WTC11 (cell line): Measurements from ENCODE around the gene DNAJB2. TPM values are rescaled to one million over a fixed set of nuclear protein-coding genes. Genes with fewer than 3 reads are reported as not detected.

Experiments
- ATAC-seq: fragments of 200-7000 bp; cut with Tn5 transposase; 2 replicates; pipeline ENCODE4 v1.10.0; 2021; ENCODE audit warnings: mild to moderate bottlenecking, moderate library complexity
- CTCF ChIA-PET: fragments of 300-600 bp; sonication (Branson Sonifier 250); formaldehyde crosslinking; loops from one replicate; lab custom pipeline; 2021; ENCODE audit warnings: antibody characterized with exemption; lab: Charles Lee
- POLR2A ChIA-PET: fragments of 350-600 bp; sonication (Branson Sonifier 250); formaldehyde crosslinking; loops from one replicate; lab custom pipeline; 2021; ENCODE audit warnings: antibody characterized with exemption; lab: Charles Lee
- DNase-seq: peaks from one replicate; pipeline ENCODE4 v3.0.0; 2021; ENCODE audit warnings: low spot score
- H3K27ac Mint-ChIP-seq: 2 replicates; pipeline ENCODE4 v1.8.0; 2021; ENCODE audit warnings: mixed read lengths
- H3K27me3 Mint-ChIP-seq: 2 replicates; pipeline ENCODE4 v1.8.0; 2021; ENCODE audit warnings: low read depth, mild to moderate bottlenecking, moderate library complexity, mixed read lengths
- H3K36me3 Mint-ChIP-seq: 2 replicates; pipeline ENCODE4 v1.8.0; 2021; ENCODE audit warnings: mixed read lengths
- H3K4me1 Mint-ChIP-seq: 2 replicates; pipeline ENCODE4 v1.8.0; 2022; ENCODE audit warnings: mixed read lengths
- H3K4me3 Mint-ChIP-seq: 2 replicates; pipeline ENCODE4 v1.8.0; 2021; ENCODE audit warnings: mild to moderate bottlenecking, moderate library complexity, mixed read lengths
- H3K9me3 Mint-ChIP-seq: 2 replicates; pipeline ENCODE4 v1.8.0; 2021; ENCODE audit warnings: mixed read lengths
- ETV6 ChIP-seq: sonication (generic); formaldehyde crosslinking; IDR thresholded peaks from 2 replicates; pipeline ENCODE4 v1.8.1; 2022; ENCODE audit warnings: mild to moderate bottlenecking, missing genetic modification reagents
- GRHL2 ChIP-seq: fragments of 250-450 bp; sonication (Bioruptor Pico); IDR thresholded peaks from 2 replicates; pipeline ENCODE4 v1.8.0; 2022; ENCODE audit warnings: mild to moderate bottlenecking, moderate library complexity; ENCODE audit not compliant: insufficient replicate concordance, severe bottlenecking
- IRF2 ChIP-seq: sonication (generic); formaldehyde crosslinking; IDR thresholded peaks from 2 replicates; pipeline ENCODE4 v1.8.0; 2022; ENCODE audit warnings: low read depth, missing genetic modification reagents, borderline replicate concordance
- NFE2L1 ChIP-seq: sonication (generic); formaldehyde crosslinking; IDR thresholded peaks from 2 replicates; pipeline ENCODE4 v1.8.1; 2023; ENCODE audit warnings: missing genetic modification reagents
- NR1H2 ChIP-seq: sonication (generic); formaldehyde crosslinking; IDR thresholded peaks from 2 replicates; pipeline ENCODE4 v1.9.0; 2021; ENCODE audit warnings: mild to moderate bottlenecking, moderate library complexity, missing genetic modification reagents
- OVOL2 ChIP-seq: fragments of 250-450 bp; sonication (Bioruptor Pico); IDR thresholded peaks from 2 replicates; pipeline ENCODE4 v1.9.0; 2021; ENCODE audit warnings: mild to moderate bottlenecking, borderline replicate concordance
- SOX15 ChIP-seq: fragments of 250-450 bp; sonication (Bioruptor Pico); IDR thresholded peaks from 2 replicates; pipeline ENCODE4 v1.9.0; 2021; ENCODE audit warnings: mild to moderate bottlenecking
- ZBTB21 ChIP-seq: sonication (generic); formaldehyde crosslinking; IDR thresholded peaks from 2 replicates; pipeline ENCODE4 v1.8.1; 2023; ENCODE audit warnings: mild to moderate bottlenecking, missing genetic modification reagents, borderline replicate concordance
- total RNA-seq: library from RNA; stranded (reverse); gene quantifications from 3 replicates; pipeline ENCODE4 v1.2.3, GENCODE V29; 2021
- TF ChIP-seq, protein P1 (sequence below): sonication (generic); formaldehyde crosslinking; IDR thresholded peaks from 2 replicates; pipeline ENCODE4 v1.8.1; 2023; ENCODE audit warnings: mild to moderate bottlenecking, missing genetic modification reagents
- TF ChIP-seq, protein P2 (sequence below): sonication (generic); formaldehyde crosslinking; IDR thresholded peaks from 2 replicates; pipeline ENCODE4 v1.8.1; 2023; ENCODE audit warnings: mild to moderate bottlenecking, missing genetic modification reagents, borderline replicate concordance
- TF ChIP-seq, protein P3 (sequence below): sonication (generic); formaldehyde crosslinking; IDR thresholded peaks from 2 replicates; pipeline ENCODE4 v1.8.1; 2023; ENCODE audit warnings: mild to moderate bottlenecking, moderate library complexity, missing genetic modification reagents
- TF ChIP-seq, protein P4 (sequence below): sonication (generic); formaldehyde crosslinking; IDR thresholded peaks from 2 replicates; pipeline ENCODE4 v1.8.0; 2022; ENCODE audit warnings: mild to moderate bottlenecking, missing genetic modification reagents
- TF ChIP-seq, protein P5 (sequence below): sonication (generic); formaldehyde crosslinking; IDR thresholded peaks from 2 replicates; pipeline ENCODE4 v1.8.0; 2023; ENCODE audit warnings: missing genetic modification reagents
- TF ChIP-seq, protein P6 (sequence below): sonication (generic); formaldehyde crosslinking; IDR thresholded peaks from 2 replicates; pipeline ENCODE4 v1.8.1; 2022; ENCODE audit warnings: low read depth, mild to moderate bottlenecking, moderate library complexity, missing genetic modification reagents, borderline replicate concordance
- TF ChIP-seq, protein P7 (sequence below): sonication (generic); formaldehyde crosslinking; IDR thresholded peaks from 2 replicates; pipeline ENCODE4 v1.8.0; 2023; ENCODE audit warnings: mild to moderate bottlenecking, missing genetic modification reagents
- TF ChIP-seq, protein P8 (sequence below): sonication (generic); formaldehyde crosslinking; IDR thresholded peaks from 2 replicates; pipeline ENCODE4 v1.8.1; 2022; ENCODE audit warnings: missing genetic modification reagents, borderline replicate concordance

Gene DNAJB2
- total RNA-seq, 1 experiment from 2014 or later, result 36.1 TPM

DNA sequence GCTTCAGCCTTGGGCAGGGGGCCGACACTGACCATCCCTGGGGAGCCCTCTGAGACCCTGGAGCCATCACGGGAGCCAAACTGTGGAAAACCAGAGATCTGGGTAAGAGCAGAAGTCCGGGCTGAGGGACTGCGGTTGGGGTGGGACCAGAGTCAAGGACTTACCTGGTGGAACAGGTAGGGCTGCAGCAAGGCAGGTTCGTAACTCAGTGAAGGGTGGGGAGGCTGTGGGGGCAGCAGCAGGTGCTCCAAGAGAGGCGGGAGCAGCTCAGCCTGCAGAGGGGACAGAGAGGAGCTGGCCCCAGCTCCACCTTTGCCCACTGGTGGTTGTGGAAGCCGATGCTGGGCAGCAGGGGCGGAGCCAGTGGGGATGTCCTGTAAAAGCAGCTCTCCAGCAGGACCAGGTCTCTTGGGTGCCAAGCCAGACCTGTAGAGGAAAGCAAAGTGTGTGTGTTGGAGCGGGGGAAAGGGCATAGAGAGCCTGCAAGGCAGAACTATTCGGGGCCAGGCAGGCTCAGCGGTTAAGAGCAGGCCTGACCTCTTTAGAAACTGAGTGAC lies 23.3 kb downstream of the DNAJB2 start:
- DNase-seq, result no peak
- Mint-ChIP-seq H3K4me3 (no peak overlapping the region), H3K4me1 (peaks cover 12% of the 10 kb centered on the region), H3K36me3 (no peaks in the 10 kb centered on the region), H3K27me3 (peaks cover 78% of the 10 kb centered on the region)
- ATAC-seq, result no peak
- CTCF ChIA-PET, result interaction anchor here (1.1 to 2.5 kb wide), 2 partner anchors 7 to 16 kb away, joined by 3 to 13 read pairs; no protein-coding TSS in a partner anchor
- POLR2A ChIA-PET, result no interaction called here
- TF ChIP-seq, protein P1, sequence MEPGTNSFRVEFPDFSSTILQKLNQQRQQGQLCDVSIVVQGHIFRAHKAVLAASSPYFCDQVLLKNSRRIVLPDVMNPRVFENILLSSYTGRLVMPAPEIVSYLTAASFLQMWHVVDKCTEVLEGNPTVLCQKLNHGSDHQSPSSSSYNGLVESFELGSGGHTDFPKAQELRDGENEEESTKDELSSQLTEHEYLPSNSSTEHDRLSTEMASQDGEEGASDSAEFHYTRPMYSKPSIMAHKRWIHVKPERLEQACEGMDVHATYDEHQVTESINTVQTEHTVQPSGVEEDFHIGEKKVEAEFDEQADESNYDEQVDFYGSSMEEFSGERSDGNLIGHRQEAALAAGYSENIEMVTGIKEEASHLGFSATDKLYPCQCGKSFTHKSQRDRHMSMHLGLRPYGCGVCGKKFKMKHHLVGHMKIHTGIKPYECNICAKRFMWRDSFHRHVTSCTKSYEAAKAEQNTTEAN, result no peak
- TF ChIP-seq, protein P2, sequence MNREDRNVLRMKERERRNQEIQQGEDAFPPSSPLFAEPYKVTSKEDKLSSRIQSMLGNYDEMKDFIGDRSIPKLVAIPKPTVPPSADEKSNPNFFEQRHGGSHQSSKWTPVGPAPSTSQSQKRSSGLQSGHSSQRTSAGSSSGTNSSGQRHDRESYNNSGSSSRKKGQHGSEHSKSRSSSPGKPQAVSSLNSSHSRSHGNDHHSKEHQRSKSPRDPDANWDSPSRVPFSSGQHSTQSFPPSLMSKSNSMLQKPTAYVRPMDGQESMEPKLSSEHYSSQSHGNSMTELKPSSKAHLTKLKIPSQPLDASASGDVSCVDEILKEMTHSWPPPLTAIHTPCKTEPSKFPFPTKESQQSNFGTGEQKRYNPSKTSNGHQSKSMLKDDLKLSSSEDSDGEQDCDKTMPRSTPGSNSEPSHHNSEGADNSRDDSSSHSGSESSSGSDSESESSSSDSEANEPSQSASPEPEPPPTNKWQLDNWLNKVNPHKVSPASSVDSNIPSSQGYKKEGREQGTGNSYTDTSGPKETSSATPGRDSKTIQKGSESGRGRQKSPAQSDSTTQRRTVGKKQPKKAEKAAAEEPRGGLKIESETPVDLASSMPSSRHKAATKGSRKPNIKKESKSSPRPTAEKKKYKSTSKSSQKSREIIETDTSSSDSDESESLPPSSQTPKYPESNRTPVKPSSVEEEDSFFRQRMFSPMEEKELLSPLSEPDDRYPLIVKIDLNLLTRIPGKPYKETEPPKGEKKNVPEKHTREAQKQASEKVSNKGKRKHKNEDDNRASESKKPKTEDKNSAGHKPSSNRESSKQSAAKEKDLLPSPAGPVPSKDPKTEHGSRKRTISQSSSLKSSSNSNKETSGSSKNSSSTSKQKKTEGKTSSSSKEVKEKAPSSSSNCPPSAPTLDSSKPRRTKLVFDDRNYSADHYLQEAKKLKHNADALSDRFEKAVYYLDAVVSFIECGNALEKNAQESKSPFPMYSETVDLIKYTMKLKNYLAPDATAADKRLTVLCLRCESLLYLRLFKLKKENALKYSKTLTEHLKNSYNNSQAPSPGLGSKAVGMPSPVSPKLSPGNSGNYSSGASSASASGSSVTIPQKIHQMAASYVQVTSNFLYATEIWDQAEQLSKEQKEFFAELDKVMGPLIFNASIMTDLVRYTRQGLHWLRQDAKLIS (CRISPR knock-in tag), result no peak
- TF ChIP-seq, protein P3, sequence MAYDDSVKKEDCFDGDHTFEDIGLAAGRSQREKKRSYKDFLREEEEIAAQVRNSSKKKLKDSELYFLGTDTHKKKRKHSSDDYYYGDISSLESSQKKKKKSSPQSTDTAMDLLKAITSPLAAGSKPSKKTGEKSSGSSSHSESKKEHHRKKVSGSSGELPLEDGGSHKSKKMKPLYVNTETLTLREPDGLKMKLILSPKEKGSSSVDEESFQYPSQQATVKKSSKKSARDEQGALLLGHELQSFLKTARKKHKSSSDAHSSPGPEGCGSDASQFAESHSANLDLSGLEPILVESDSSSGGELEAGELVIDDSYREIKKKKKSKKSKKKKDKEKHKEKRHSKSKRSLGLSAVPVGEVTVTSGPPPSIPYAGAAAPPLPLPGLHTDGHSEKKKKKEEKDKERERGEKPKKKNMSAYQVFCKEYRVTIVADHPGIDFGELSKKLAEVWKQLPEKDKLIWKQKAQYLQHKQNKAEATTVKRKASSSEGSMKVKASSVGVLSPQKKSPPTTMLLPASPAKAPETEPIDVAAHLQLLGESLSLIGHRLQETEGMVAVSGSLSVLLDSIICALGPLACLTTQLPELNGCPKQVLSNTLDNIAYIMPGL, result no peak
- TF ChIP-seq ZBTB21 (CRISPR knock-in tag), result no peak
- no peak for TF ChIP-seq OVOL2 (CRISPR knock-in tag)
- TF ChIP-seq, protein P4, sequence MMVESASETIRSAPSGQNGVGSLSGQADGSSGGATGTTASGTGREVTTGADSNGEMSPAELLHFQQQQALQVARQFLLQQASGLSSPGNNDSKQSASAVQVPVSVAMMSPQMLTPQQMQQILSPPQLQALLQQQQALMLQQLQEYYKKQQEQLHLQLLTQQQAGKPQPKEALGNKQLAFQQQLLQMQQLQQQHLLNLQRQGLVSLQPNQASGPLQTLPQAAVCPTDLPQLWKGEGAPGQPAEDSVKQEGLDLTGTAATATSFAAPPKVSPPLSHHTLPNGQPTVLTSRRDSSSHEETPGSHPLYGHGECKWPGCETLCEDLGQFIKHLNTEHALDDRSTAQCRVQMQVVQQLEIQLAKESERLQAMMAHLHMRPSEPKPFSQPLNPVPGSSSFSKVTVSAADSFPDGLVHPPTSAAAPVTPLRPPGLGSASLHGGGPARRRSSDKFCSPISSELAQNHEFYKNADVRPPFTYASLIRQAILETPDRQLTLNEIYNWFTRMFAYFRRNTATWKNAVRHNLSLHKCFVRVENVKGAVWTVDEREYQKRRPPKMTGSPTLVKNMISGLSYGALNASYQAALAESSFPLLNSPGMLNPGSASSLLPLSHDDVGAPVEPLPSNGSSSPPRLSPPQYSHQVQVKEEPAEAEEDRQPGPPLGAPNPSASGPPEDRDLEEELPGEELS (CRISPR knock-in tag), result no peak
- TF ChIP-seq, protein P5, sequence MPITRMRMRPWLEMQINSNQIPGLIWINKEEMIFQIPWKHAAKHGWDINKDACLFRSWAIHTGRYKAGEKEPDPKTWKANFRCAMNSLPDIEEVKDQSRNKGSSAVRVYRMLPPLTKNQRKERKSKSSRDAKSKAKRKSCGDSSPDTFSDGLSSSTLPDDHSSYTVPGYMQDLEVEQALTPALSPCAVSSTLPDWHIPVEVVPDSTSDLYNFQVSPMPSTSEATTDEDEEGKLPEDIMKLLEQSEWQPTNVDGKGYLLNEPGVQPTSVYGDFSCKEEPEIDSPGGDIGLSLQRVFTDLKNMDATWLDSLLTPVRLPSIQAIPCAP, result no peak
- TF ChIP-seq NFE2L1 (CRISPR knock-in tag), result no peak
- TF ChIP-seq NR1H2 (CRISPR knock-in tag), result no peak
- TF ChIP-seq ETV6 (CRISPR knock-in tag), result no peak
- no peak for TF ChIP-seq IRF2 (CRISPR knock-in tag)
- TF ChIP-seq, protein P6, sequence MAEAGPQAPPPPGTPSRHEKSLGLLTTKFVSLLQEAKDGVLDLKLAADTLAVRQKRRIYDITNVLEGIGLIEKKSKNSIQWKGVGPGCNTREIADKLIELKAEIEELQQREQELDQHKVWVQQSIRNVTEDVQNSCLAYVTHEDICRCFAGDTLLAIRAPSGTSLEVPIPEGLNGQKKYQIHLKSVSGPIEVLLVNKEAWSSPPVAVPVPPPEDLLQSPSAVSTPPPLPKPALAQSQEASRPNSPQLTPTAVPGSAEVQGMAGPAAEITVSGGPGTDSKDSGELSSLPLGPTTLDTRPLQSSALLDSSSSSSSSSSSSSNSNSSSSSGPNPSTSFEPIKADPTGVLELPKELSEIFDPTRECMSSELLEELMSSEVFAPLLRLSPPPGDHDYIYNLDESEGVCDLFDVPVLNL (CRISPR knock-in tag), result no peak
- TF ChIP-seq, protein P7, sequence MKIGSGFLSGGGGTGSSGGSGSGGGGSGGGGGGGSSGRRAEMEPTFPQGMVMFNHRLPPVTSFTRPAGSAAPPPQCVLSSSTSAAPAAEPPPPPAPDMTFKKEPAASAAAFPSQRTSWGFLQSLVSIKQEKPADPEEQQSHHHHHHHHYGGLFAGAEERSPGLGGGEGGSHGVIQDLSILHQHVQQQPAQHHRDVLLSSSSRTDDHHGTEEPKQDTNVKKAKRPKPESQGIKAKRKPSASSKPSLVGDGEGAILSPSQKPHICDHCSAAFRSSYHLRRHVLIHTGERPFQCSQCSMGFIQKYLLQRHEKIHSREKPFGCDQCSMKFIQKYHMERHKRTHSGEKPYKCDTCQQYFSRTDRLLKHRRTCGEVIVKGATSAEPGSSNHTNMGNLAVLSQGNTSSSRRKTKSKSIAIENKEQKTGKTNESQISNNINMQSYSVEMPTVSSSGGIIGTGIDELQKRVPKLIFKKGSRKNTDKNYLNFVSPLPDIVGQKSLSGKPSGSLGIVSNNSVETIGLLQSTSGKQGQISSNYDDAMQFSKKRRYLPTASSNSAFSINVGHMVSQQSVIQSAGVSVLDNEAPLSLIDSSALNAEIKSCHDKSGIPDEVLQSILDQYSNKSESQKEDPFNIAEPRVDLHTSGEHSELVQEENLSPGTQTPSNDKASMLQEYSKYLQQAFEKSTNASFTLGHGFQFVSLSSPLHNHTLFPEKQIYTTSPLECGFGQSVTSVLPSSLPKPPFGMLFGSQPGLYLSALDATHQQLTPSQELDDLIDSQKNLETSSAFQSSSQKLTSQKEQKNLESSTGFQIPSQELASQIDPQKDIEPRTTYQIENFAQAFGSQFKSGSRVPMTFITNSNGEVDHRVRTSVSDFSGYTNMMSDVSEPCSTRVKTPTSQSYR (CRISPR knock-in tag), result no peak
- TF ChIP-seq SOX15, result no peak
- TF ChIP-seq, protein P8, sequence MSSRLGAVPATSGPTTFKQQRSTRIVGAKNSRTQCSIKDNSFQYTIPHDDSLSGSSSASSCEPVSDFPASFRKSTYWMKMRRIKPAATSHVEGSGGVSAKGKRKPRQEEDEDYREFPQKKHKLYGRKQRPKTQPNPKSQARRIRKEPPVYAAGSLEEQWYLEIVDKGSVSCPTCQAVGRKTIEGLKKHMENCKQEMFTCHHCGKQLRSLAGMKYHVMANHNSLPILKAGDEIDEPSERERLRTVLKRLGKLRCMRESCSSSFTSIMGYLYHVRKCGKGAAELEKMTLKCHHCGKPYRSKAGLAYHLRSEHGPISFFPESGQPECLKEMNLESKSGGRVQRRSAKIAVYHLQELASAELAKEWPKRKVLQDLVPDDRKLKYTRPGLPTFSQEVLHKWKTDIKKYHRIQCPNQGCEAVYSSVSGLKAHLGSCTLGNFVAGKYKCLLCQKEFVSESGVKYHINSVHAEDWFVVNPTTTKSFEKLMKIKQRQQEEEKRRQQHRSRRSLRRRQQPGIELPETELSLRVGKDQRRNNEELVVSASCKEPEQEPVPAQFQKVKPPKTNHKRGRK (CRISPR knock-in tag), result no peak
- TF ChIP-seq GRHL2 (CRISPR knock-in tag), result no peak
- TF ChIP-seq, all 79 proteins: peak for 0
- no peak overlapping the region for H3K27ac Mint-ChIP-seq
- no peaks in the 10 kb centered on the region for H3K9me3 Mint-ChIP-seq
